HEK293 (cell line): ENCODE measurements around the gene IFT52.

Experiments used
- CTCF ChIA-PET: fragments of 350-600 bp; formaldehyde crosslinking; extraction: SDS; loops from one replicate; lab custom pipeline; 2021; ENCODE audit warnings: antibody characterized with exemption; lab: Yijun Ruan, JAX
- POLR2A ChIA-PET: fragments of 300-600 bp; formaldehyde crosslinking; extraction: SDS; loops from one replicate; lab custom pipeline; 2020; ENCODE audit warnings: antibody characterized with exemption, inconsistent platforms; lab: Yijun Ruan, JAX
- H3K27ac ChIP-seq: fragments of 200-500 bp; sonication (Bioruptor generic); 2 replicates; pipeline ENCODE4 v1.5.1; 2014; ENCODE audit warnings: low read depth, low read length, control low read depth, inconsistent platforms; ENCODE audit errors: extremely low read depth
- H3K36me3 ChIP-seq, 2 experiments: fragments of 200-500 bp in 1 of 2; sonication (Bioruptor generic) in 1 of 2; 1 replicate in 1 of 2; 2 replicates in 1 of 2; pipeline ENCODE4 v1.5.1; 2014 to 2017; ENCODE audit warnings: inconsistent platforms in 2 of 2, low read length in 2 of 2; ENCODE audit not compliant: control insufficient read depth in 2 of 2, insufficient read depth in 1 of 2
- H3K4me1 ChIP-seq: fragments of 200-500 bp; sonication (Bioruptor generic); 2 replicates; pipeline ENCODE4 v1.5.1; 2014; ENCODE audit warnings: mild to moderate bottlenecking, low read length, inconsistent platforms; ENCODE audit not compliant: control insufficient read depth, insufficient read depth
- H3K4me3 ChIP-seq: 2 replicates; pipeline ENCODE4 v1.5.1; 2011; ENCODE audit warnings: low read depth, mild to moderate bottlenecking, control low read depth, low read length, moderate library complexity
- H3K9me3 ChIP-seq: fragments of 200-500 bp; sonication (Bioruptor generic); 2 replicates; pipeline ENCODE4 v1.5.1; 2014; ENCODE audit warnings: low read depth, low read length, inconsistent platforms; ENCODE audit not compliant: control insufficient read depth, insufficient read depth
- HOXA7 ChIP-seq: sonication (generic); formaldehyde crosslinking; IDR thresholded peaks from 2 replicates; pipeline ENCODE4 v1.8.1; 2022; ENCODE audit warnings: missing genetic modification reagents, borderline replicate concordance
- KLF16 ChIP-seq: fragments of 450-650 bp; formaldehyde crosslinking; IDR thresholded peaks from 2 replicates; pipeline ENCODE4 v1.5.1; 2017; ENCODE audit warnings: missing biosample characterization, missing genetic modification characterization
- OVOL3 ChIP-seq: fragments of 450-650 bp; formaldehyde crosslinking; IDR thresholded peaks from 2 replicates; pipeline ENCODE4 v1.5.1; 2016; ENCODE audit warnings: missing biosample characterization, missing genetic modification characterization
- PRDM1 ChIP-seq: fragments of 450-650 bp; formaldehyde crosslinking; IDR thresholded peaks from 2 replicates; pipeline ENCODE4; 2016; ENCODE audit warnings: missing biosample characterization, missing genetic modification characterization
- SP7 ChIP-seq: fragments of 450-650 bp; formaldehyde crosslinking; IDR thresholded peaks from 2 replicates; pipeline ENCODE4 v1.5.1; 2016; ENCODE audit warnings: missing biosample characterization, missing genetic modification characterization
- ZBTB21 ChIP-seq: fragments of 450-650 bp; formaldehyde crosslinking; IDR thresholded peaks from 2 replicates; pipeline ENCODE4 v1.5.1; 2017; ENCODE audit warnings: missing biosample characterization, missing genetic modification characterization
- ZBTB48 ChIP-seq: fragments of 450-650 bp; formaldehyde crosslinking; IDR thresholded peaks from 2 replicates; pipeline ENCODE4 v1.5.1; 2016; ENCODE audit warnings: missing biosample characterization, missing genetic modification characterization
- ZNF10 ChIP-seq: fragments of 450-650 bp; formaldehyde crosslinking; IDR thresholded peaks from 2 replicates; pipeline ENCODE4 v1.5.1; 2017; ENCODE audit warnings: missing biosample characterization, missing genetic modification characterization
- ZNF16 ChIP-seq: fragments of 450-650 bp; formaldehyde crosslinking; IDR thresholded peaks from 2 replicates; pipeline ENCODE4 v1.5.1; 2016; ENCODE audit warnings: low read depth, missing biosample characterization, missing genetic modification characterization
- ZNF530 ChIP-seq: fragments of 450-650 bp; formaldehyde crosslinking; IDR thresholded peaks from 2 replicates; pipeline ENCODE4 v1.5.1; 2016; ENCODE audit warnings: low read depth, missing biosample characterization, missing genetic modification characterization
- ZNF571 ChIP-seq: fragments of 450-650 bp; formaldehyde crosslinking; IDR thresholded peaks from 2 replicates; pipeline ENCODE4 v1.5.0; 2017; ENCODE audit warnings: missing biosample characterization, missing genetic modification characterization
- ZNF768 ChIP-seq: fragments of 450-650 bp; formaldehyde crosslinking; IDR thresholded peaks from 2 replicates; pipeline ENCODE4 v1.5.1; 2018; ENCODE audit warnings: missing biosample characterization, mild to moderate bottlenecking, missing genetic modification characterization
- ZSCAN23 ChIP-seq: fragments of 450-650 bp; formaldehyde crosslinking; IDR thresholded peaks from 2 replicates; pipeline ENCODE4 v1.5.1; 2016; ENCODE audit warnings: missing biosample characterization, missing genetic modification characterization
- TF ChIP-seq, protein P1 (sequence below): fragments of 450-650 bp; formaldehyde crosslinking; IDR thresholded peaks from 2 replicates; pipeline ENCODE4 v1.5.1; 2016; ENCODE audit warnings: missing biosample characterization, missing genetic modification characterization
- TF ChIP-seq, protein P2 (sequence below): fragments of 450-650 bp; formaldehyde crosslinking; IDR thresholded peaks from 2 replicates; pipeline ENCODE4 v1.5.1; 2016; ENCODE audit warnings: missing biosample characterization, missing genetic modification characterization, borderline replicate concordance
- TF ChIP-seq, protein P3 (sequence below): fragments of 450-650 bp; formaldehyde crosslinking; IDR thresholded peaks from 2 replicates; pipeline ENCODE4 v1.5.1; 2017; ENCODE audit warnings: missing biosample characterization, missing genetic modification characterization
- TF ChIP-seq, protein P4 (sequence below): fragments of 450-650 bp; formaldehyde crosslinking; IDR thresholded peaks from 2 replicates; pipeline ENCODE4 v1.5.1; 2016; ENCODE audit warnings: missing biosample characterization, missing genetic modification characterization
- TF ChIP-seq, protein P5 (sequence below): fragments of 450-650 bp; formaldehyde crosslinking; IDR thresholded peaks from 2 replicates; pipeline ENCODE4 v1.5.1; 2017; ENCODE audit warnings: missing biosample characterization, missing genetic modification characterization
- TF ChIP-seq, protein P6 (sequence below): fragments of 450-650 bp; formaldehyde crosslinking; IDR thresholded peaks from 2 replicates; pipeline ENCODE4 v1.5.1; 2017; ENCODE audit warnings: missing biosample characterization, missing genetic modification characterization

The IFT52 gene

DNA sequence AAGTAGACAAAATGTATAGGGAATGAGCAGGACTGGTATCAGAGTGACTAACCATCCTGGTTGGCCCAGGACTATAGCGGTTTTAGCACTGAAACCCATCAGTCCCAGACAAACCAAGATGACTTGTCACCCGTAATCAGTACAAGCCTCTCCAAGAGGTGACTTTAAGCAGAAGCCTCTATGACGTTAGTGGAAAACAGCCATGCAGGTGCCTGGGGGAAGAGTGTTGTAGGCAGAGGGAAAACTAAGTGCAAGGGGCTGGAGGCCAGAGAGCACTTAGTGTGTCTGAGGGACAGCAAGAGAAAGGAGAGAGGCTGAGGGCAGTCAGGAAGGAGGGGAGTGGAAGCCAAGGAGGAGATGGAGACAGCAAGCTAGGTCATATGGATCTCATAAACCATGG lies 29.8 kb upstream of the IFT52 start:
- ChIA-PET POLR2A (interaction anchor here (0.8 kb wide), 1 partner anchor 131 kb away, joined by 3 read pairs; no protein-coding TSS in a partner anchor), CTCF (interaction anchor here (1.5 kb wide), 1 partner anchor 22 kb away, joined by 4 read pairs; no protein-coding TSS in a partner anchor)
- no peaks in the 10 kb centered on the region for H3K36me3 ChIP-seq
- no peaks in the 10 kb centered on the region for H3K9me3 ChIP-seq
- no peak overlapping the region for H3K4me3 ChIP-seq
- H3K4me1 ChIP-seq: no peaks in the 10 kb centered on the region
- no peak overlapping the region for H3K27ac ChIP-seq
- no peak for TF ChIP-seq ZNF768 (tag by site-specific recombination)
- TF ChIP-seq ZBTB21 (tag by site-specific recombination): no peak
- no peak for TF ChIP-seq HOXA7
- TF ChIP-seq KLF16: no peak
- no peak for TF ChIP-seq ZNF16 (tag by site-specific recombination)
- TF ChIP-seq ZNF530 (tag by site-specific recombination): no peak
- TF ChIP-seq, protein P1, sequence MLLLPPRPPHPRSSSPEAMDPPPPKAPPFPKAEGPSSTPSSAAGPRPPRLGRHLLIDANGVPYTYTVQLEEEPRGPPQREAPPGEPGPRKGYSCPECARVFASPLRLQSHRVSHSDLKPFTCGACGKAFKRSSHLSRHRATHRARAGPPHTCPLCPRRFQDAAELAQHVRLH (tag by site-specific recombination): no peak
- TF ChIP-seq, protein P2, sequence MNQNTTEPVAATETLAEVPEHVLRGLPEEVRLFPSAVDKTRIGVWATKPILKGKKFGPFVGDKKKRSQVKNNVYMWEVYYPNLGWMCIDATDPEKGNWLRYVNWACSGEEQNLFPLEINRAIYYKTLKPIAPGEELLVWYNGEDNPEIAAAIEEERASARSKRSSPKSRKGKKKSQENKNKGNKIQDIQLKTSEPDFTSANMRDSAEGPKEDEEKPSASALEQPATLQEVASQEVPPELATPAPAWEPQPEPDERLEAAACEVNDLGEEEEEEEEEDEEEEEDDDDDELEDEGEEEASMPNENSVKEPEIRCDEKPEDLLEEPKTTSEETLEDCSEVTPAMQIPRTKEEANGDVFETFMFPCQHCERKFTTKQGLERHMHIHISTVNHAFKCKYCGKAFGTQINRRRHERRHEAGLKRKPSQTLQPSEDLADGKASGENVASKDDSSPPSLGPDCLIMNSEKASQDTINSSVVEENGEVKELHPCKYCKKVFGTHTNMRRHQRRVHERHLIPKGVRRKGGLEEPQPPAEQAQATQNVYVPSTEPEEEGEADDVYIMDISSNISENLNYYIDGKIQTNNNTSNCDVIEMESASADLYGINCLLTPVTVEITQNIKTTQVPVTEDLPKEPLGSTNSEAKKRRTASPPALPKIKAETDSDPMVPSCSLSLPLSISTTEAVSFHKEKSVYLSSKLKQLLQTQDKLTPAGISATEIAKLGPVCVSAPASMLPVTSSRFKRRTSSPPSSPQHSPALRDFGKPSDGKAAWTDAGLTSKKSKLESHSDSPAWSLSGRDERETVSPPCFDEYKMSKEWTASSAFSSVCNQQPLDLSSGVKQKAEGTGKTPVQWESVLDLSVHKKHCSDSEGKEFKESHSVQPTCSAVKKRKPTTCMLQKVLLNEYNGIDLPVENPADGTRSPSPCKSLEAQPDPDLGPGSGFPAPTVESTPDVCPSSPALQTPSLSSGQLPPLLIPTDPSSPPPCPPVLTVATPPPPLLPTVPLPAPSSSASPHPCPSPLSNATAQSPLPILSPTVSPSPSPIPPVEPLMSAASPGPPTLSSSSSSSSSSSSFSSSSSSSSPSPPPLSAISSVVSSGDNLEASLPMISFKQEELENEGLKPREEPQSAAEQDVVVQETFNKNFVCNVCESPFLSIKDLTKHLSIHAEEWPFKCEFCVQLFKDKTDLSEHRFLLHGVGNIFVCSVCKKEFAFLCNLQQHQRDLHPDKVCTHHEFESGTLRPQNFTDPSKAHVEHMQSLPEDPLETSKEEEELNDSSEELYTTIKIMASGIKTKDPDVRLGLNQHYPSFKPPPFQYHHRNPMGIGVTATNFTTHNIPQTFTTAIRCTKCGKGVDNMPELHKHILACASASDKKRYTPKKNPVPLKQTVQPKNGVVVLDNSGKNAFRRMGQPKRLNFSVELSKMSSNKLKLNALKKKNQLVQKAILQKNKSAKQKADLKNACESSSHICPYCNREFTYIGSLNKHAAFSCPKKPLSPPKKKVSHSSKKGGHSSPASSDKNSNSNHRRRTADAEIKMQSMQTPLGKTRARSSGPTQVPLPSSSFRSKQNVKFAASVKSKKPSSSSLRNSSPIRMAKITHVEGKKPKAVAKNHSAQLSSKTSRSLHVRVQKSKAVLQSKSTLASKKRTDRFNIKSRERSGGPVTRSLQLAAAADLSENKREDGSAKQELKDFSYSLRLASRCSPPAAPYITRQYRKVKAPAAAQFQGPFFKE (tag by site-specific recombination): no peak
- TF ChIP-seq, protein P3, sequence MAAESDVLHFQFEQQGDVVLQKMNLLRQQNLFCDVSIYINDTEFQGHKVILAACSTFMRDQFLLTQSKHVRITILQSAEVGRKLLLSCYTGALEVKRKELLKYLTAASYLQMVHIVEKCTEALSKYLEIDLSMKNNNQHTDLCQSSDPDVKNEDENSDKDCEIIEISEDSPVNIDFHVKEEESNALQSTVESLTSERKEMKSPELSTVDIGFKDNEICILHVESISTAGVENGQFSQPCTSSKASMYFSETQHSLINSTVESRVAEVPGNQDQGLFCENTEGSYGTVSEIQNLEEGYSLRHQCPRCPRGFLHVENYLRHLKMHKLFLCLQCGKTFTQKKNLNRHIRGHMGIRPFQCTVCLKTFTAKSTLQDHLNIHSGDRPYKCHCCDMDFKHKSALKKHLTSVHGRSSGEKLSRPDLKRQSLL (tag by site-specific recombination): no peak
- TF ChIP-seq, all 188 proteins: peak for 0

DNA sequence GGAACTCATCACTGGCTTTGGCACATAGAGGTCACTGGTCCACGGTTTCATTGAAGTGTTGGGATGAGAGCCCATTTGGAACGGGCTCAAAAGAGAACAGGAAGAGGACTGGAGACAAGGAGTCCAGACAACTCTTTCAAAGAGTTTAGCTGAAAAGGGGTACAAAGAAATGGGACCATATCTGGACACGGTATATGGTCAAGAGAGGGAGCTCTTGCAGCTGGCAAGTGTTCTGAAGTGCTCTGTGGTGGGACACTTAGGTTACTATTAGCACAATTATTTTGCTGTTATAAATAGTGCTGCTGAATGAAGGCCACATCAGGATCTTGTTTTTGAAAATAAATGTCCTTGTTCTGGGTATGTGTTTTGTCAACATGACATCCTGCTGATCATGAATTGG lies 27.3 kb upstream of the IFT52 start:
- POLR2A ChIA-PET: no interaction called here

More for the DNA sequence above, 27.3 kb upstream of the IFT52 start:
- no peak overlapping the region for H3K4me3 ChIP-seq
- no peaks in the 10 kb centered on the region for H3K4me1 ChIP-seq
- H3K36me3 ChIP-seq: no peaks in the 10 kb centered on the region
- no peak overlapping the region for H3K27ac ChIP-seq
- TF ChIP-seq OVOL3 (no peak), SP7 (tag by site-specific recombination) (no peak), PRDM1 (tag by site-specific recombination) (no peak), ZNF10 (no peak), ZSCAN23 (tag by site-specific recombination) (no peak), ZBTB48 (tag by site-specific recombination) (no peak), ZNF571 (tag by site-specific recombination) (no peak)
- TF ChIP-seq, protein P4, sequence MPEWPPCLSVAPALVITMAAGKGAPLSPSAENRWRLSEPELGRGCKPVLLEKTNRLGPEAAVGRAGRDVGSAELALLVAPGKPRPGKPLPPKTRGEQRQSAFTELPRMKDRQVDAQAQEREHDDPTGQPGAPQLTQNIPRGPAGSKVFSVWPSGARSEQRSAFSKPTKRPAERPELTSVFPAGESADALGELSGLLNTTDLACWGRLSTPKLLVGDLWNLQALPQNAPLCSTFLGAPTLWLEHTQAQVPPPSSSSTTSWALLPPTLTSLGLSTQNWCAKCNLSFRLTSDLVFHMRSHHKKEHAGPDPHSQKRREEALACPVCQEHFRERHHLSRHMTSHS (tag by site-specific recombination): no peak
- TF ChIP-seq, protein P5, sequence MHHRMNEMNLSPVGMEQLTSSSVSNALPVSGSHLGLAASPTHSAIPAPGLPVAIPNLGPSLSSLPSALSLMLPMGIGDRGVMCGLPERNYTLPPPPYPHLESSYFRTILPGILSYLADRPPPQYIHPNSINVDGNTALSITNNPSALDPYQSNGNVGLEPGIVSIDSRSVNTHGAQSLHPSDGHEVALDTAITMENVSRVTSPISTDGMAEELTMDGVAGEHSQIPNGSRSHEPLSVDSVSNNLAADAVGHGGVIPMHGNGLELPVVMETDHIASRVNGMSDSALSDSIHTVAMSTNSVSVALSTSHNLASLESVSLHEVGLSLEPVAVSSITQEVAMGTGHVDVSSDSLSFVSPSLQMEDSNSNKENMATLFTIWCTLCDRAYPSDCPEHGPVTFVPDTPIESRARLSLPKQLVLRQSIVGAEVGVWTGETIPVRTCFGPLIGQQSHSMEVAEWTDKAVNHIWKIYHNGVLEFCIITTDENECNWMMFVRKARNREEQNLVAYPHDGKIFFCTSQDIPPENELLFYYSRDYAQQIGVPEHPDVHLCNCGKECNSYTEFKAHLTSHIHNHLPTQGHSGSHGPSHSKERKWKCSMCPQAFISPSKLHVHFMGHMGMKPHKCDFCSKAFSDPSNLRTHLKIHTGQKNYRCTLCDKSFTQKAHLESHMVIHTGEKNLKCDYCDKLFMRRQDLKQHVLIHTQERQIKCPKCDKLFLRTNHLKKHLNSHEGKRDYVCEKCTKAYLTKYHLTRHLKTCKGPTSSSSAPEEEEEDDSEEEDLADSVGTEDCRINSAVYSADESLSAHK: no peak
- TF ChIP-seq, protein P6, sequence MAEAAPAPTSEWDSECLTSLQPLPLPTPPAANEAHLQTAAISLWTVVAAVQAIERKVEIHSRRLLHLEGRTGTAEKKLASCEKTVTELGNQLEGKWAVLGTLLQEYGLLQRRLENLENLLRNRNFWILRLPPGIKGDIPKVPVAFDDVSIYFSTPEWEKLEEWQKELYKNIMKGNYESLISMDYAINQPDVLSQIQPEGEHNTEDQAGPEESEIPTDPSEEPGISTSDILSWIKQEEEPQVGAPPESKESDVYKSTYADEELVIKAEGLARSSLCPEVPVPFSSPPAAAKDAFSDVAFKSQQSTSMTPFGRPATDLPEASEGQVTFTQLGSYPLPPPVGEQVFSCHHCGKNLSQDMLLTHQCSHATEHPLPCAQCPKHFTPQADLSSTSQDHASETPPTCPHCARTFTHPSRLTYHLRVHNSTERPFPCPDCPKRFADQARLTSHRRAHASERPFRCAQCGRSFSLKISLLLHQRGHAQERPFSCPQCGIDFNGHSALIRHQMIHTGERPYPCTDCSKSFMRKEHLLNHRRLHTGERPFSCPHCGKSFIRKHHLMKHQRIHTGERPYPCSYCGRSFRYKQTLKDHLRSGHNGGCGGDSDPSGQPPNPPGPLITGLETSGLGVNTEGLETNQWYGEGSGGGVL (tag by site-specific recombination): no peak
- TF ChIP-seq, all 188 proteins: peak for 0
- CTCF ChIA-PET: interaction anchor here (0.6 to 0.7 kb wide), 2 partner anchors 108 to 188 kb away, joined by 3 read pairs; no protein-coding TSS in a partner anchor
- no peaks in the 10 kb centered on the region for H3K9me3 ChIP-seq
